Measurements from ENCODE around the gene ZNF830.
"Not testable (repeated sequence)": the region's sequence is repeated elsewhere in the genome, so short reads cannot be mapped to it uniquely, and the experiment has no call there.

ZNF830 gene

DNA sequence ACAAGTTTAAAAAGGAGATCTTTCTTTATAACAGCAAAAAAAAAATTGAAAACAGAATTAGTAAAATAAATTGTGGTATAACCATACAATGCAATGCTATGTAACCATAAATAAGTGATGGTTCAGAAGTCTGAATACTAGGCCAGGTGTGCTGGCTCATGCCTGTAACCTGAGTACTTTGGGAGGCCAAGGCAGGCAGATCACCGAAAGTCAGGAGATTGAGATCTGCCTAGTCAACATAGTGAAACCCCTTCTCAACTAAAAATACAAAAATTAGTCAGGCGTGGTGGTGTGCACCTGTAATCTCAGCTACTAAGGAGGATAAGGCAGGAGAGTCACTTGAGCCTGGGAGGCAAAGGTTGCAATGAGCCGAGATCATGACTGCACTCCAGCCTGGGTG lies 34.7 kb upstream of the ZNF830 start:
- Histone ChIP-seq H3K4me3 (ENCODE audit: low read depth, low read length) (no peak overlapping the region), H3K36me3 (ENCODE audit: control insufficient read depth, insufficient read depth, low read length) (no peaks in the 10 kb centered on the region), H3K79me2 (no peaks in the 10 kb centered on the region), H3K4me2 (ENCODE audit: low read length) (no peak overlapping the region), H3K9me3 (ENCODE audit: control insufficient read depth, low read length) (no peaks in the 10 kb centered on the region), H3K4me1 (no peaks in the 10 kb centered on the region), H3K9ac (no peak overlapping the region), H2AFZ (no peak overlapping the region), H3K27me3 (ENCODE audit: control insufficient read depth, insufficient read depth, low read length) (no peaks in the 10 kb centered on the region), H3K27ac (no peak overlapping the region)
- no peak for TF ChIP-seq CTCF (IDR thresholded peaks at IDR 0.05)

GRCh38 chr17:34930283-34930682 lies 31.1 kb upstream of the ZNF830 start:
- Histone ChIP-seq H3K27me3 (ENCODE audit: control insufficient read depth, insufficient read depth, low read length) (no peaks in the 10 kb centered on the region), H3K9ac (no peak overlapping the region), H3K4me1 (no peaks in the 10 kb centered on the region), H3K27ac (no peak overlapping the region), H3K9me3 (ENCODE audit: control insufficient read depth, low read length) (no peaks in the 10 kb centered on the region), H3K79me2 (no peaks in the 10 kb centered on the region), H3K4me2 (ENCODE audit: low read length) (no peak overlapping the region), H2AFZ (no peak overlapping the region), H3K4me3 (ENCODE audit: low read depth, low read length) (no peak overlapping the region), H3K36me3 (ENCODE audit: control insufficient read depth, insufficient read depth, low read length) (no peaks in the 10 kb centered on the region)
- no peak for TF ChIP-seq CTCF (IDR thresholded peaks at IDR 0.05)

DNA sequence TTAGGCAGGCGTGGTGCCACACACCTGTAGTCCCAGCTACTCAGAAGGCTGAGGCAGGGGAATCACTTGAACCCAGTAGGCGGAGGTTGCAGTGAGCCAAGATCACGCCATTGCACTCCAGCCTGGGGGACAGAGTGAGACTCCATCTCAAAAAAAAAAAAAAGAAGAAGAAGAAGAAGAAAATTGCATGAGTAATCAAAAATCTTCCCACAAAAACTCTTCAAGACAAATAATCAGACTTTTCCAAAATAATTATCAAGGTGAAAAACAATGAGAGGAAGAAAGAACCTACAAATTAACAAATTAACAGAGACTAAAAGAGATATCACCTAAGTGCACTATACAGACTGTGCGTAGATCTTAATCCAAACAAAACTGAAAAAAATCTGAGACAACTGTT lies 10.6 kb upstream of the ZNF830 start:
- not testable (repeated sequence) for H3K4me3 ChIP-seq (ENCODE audit: low read depth, low read length); H3K9me3 ChIP-seq (ENCODE audit: control insufficient read depth, low read length); H3K27ac ChIP-seq

GRCh38 chr17:34958438-34958837 lies 2.9 kb upstream of the ZNF830 start:
- Histone ChIP-seq H3K27me3 (ENCODE audit: control insufficient read depth, insufficient read depth, low read length) (no peaks in the 10 kb centered on the region), H3K4me3 (ENCODE audit: low read depth, low read length) (no peak overlapping the region), H3K9me3 (ENCODE audit: control insufficient read depth, low read length) (no peaks in the 10 kb centered on the region), H3K4me2 (ENCODE audit: low read length) (no peak overlapping the region), H3K36me3 (ENCODE audit: control insufficient read depth, insufficient read depth, low read length) (no peaks in the 10 kb centered on the region), H3K9ac (no peak overlapping the region), H3K4me1 (peaks cover 5% of the 10 kb centered on the region), H3K27ac (no peak overlapping the region), H2AFZ (no peak overlapping the region), H3K79me2 (peaks cover 3% of the 10 kb centered on the region)
- no peak for TF ChIP-seq CTCF (IDR thresholded peaks at IDR 0.05)

More for the DNA sequence above, 10.6 kb upstream of the ZNF830 start:
- not testable (repeated sequence) for H3K36me3 ChIP-seq (ENCODE audit: control insufficient read depth, insufficient read depth, low read length); H3K27me3 ChIP-seq (ENCODE audit: control insufficient read depth, insufficient read depth, low read length); H3K79me2 ChIP-seq; H3K9ac ChIP-seq; H3K4me1 ChIP-seq; H3K4me2 ChIP-seq (ENCODE audit: low read length); H2AFZ ChIP-seq

- Histone ChIP-seq H3K4me2 (ENCODE audit: low read length) (no peak overlapping the region), H3K4me3 (ENCODE audit: low read depth, low read length) (no peak overlapping the region)
- no peak for TF ChIP-seq CTCF (IDR thresholded peaks at IDR 0.05)
These were observed 12.8 kb downstream of the ZNF830 start for GRCh38 chr17:34974179-34974578.

More at GRCh38 chr17:34974179-34974578, 12.8 kb downstream of the ZNF830 start:
- H3K9me3 ChIP-seq (ENCODE audit: control insufficient read depth, low read length): no peaks in the 10 kb centered on the region
- H2AFZ ChIP-seq: no peak overlapping the region
- no peaks in the 10 kb centered on the region for H3K4me1 ChIP-seq
- H3K9ac ChIP-seq: no peak overlapping the region
- H3K79me2 ChIP-seq: no peaks in the 10 kb centered on the region
- H3K36me3 ChIP-seq (ENCODE audit: control insufficient read depth, insufficient read depth, low read length): no peaks in the 10 kb centered on the region
- H3K27me3 ChIP-seq (ENCODE audit: control insufficient read depth, insufficient read depth, low read length): no peaks in the 10 kb centered on the region
- H3K27ac ChIP-seq: no peak overlapping the region
